Left hindlimb (tissue), 1 donor: ENCODE data around the gene GGCX.
"Not testable (repeated sequence)": the region's sequence is repeated elsewhere in the genome, so short reads cannot be mapped to it uniquely, and the experiment has no call there.

Experiments
- DNase-seq: peaks from one replicate; pipeline ENCODE4 v3.0.0-alpha.2; 2018

The GGCX gene

DNA sequence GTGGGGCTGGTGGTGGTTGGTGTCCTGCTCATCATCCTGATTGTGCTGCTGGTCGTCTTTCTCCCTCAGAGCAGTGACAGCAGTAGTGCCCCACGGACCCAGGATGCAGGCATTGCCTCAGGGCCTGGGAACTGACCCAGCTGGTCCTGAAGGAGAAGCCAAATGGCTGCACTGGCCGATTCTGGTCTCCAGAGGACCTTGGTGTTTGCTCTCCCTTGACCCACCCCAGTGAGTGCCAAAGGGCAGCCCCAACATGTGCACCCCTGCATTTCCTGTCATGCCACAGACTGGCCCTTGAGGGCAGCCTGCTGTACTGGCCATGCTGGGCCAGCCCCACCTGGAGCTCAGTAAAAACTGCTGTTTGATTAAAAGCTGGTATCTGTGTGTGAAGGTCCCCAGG lies 31.7 kb upstream of the GGCX start:
- DNase-seq = no peak

DNA sequence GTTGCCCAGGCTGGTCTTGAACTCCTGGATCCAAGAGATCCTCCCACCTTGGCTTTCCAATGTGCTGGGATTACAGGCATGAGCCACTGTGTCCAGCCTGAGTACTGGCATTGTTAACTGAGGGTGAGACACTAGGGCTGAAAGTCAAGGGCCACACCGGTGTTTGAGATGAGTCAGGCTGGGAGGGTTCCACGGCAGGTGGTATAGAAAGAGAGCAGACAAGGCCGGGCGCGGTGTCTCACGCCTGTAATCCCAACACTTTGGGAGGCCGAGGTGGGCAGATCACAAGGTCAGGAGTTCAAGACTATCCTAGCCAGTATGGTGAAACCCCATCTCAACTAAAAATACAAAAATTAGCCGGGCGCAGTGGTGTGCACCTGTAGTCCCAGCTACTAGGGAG lies 31.0 kb upstream of the GGCX start:
- not testable (repeated sequence) for DNase-seq

GRCh38 chr2:85591563-85591962 lies 30.3 kb upstream of the GGCX start:
- DNase-seq = no peak

DNA sequence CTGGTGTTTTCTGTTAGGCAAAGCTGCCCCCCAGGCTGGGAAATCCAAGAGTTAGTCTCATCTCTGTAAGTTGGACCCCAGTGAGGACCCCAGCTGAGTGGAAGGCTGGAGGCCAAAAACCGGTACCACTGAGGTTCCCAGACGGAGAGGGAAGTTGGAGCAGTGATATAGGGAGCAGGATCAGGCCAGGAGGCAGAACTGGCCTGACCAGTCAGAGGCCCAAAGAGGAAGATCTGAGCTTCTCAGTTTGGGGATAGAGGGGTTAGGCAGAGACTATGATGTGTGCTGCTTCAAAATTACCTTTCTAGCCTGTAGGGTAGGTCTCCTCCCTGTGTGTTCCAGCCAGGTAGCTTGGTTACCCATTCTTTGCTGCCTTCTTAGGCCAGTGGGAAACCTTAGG lies 29.7 kb upstream of the GGCX start:
- DNase-seq = no peak

DNA sequence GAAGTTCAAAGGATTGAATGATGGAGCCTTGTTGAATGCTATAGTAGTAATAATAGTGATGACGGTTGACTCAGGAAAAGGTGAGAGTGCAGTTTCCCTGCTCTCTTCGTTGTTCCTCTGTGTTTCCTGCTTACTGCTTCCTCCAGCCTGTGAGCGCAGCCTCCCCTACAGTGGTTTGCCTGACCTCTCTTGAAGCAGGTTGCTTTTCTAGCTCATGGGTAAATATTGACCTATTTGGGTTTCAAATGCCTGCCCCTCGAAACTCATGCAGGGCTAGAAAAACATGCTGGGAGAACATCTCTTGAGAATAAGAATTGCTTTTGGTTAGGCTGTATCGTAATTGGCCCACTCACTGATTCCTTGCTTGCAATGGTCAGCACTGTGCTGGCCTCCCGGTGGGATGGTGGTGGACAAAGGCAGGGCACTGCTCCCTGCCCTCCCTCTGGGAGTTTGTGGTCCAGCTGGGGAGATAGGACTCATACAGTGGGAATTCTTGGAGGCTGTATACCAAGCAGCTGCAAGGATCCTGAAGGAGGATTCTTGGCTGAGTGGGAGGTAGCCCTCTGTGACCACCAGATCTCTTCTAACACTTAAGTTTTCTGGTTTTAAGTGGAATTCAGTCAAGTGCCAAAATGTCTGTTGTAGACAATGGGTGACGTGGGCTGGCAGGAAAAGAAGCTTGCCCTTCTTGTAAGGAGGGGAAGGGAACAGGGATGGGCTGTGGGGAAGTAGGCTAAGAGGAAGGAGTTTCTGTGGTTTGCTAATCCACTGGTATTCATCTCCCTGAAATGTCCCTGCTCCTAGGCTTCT lies 28.9 kb upstream of the GGCX start:
- no peak for DNase-seq

- no peak for DNase-seq
Observed at GRCh38 chr2:85589181-85589580, 27.9 kb upstream of the GGCX start.

DNA sequence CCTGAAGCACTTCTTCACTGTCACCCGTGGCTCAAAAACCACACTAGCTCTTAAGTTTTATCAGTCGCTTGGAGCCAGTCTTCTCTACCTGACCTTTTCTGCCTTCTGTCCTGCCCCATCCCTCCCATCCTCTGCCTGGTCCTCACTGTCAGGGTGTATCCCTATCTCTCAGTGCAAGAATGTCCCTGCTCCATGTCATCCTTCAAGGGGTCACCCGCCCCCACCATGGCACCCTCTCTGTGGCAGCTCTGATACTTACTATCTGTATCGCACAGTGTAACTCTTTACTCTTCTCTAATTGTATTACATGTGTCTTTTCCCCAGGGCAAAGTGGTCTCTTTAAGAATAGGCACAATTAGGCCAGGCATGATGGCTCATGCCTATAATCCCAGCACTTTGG lies 27.4 kb upstream of the GGCX start:
- DNase-seq = no peak

- no peak for DNase-seq
Observed at GRCh38 chr2:85588236-85588635, 26.9 kb upstream of the GGCX start.

DNA sequence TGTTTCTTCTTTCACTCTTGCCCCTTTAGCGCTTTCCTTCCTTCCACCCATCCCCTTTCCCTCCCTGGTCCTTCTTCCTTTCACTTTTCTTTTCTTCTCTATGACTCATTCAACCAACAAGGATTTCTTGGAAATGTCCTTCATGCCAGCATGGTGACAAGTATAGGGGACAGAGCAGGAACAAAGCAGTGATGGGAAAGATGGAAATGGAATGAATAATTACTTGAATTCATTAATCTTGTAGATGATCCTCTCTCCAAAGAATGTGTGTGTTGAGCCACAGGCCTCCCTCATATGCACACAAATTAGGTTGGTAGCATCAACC lies 24.4 kb upstream of the GGCX start:
- DNase-seq = no peak

- DNase-seq = no peak
Observed at GRCh38 chr2:85584857-85585780, 23.8 kb upstream of the GGCX start.

DNA sequence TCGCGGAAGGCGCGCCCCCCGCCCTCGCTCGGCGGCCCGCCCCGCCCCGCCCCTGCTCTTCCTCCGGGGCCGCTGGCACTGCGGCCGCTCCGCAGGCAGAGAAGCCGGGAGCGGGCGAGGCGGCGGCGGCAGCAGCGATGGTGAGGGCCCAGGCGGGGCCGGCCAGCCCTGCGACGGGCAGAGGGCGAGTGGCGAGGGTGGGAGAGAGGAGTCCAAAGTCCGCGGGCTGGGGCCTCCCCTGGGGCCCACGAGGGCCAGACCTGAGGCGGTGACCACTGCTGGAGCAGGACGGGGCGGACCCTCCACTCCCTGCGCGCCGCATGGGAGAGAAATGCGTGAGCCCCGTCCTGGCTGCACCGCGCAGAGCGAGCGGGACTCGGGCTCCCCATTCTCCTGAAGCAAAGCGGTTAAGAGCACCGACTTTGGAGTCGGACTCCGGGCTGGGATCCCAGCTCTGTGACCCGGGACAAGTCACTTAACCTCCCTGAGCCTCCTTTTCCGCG lies 23.1 kb upstream of the GGCX start, which contains the start of gene VAMP5:
VAMP5 (plus strand) TSS at position 78 of the 503 bp plus-strand sequence; CDS start at position 138, 60 bp downstream.
- DNase-seq = no peak

DNA sequence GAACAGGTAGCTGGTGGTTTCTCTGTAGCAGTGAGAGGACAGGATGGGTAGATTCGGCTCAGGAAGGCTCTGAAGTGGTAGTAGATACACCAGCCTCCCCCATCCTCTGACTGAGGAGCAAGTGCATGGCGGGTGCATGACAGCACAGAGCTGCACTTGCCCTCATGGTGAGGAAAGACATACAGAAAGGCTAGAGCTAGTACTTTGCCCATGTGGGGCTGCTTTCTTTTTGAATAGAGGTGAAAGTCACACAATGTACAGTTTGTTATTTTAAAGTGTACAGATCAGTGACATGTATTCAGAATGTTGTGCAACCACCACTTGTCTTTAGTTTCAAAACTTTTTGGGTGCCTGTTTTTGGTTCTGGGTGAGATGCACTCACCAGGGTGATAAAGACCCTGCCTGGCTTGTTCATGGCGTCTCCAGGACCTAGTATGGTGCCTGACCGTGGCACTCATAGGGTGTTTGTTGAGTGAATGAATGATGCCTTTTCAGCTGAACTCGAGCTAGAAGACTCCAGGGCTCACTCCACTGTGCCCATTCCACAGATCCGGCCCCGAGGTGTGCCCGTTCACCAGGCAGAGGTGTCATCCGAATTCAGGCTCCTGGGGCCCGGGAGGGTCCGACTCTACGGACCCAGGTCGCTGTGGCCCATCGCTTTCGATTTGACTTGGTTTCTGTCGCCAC lies 22.5 kb upstream of the GGCX start:
- DNase-seq = no peak

DNA sequence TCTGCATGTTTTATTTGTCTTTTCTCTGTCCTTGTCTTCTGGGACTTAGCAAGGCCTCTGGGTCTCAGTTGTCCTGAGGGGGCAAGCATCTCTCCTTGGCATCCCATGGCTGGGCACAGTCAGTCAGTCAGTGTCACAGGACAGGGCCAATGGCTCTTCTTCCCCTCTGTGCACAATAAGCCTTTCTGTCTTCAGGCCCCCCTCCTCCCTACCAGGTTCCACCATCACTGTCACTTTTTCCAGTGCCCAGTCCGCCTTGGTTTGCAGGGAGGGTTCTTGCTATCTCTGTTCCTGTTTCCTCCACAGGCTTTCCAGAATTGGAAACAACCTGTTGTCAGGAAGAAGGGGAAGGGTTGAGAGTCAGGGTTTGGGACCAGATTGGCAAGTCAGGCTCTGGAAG lies 21.2 kb upstream of the GGCX start:
- no peak for DNase-seq

DNA sequence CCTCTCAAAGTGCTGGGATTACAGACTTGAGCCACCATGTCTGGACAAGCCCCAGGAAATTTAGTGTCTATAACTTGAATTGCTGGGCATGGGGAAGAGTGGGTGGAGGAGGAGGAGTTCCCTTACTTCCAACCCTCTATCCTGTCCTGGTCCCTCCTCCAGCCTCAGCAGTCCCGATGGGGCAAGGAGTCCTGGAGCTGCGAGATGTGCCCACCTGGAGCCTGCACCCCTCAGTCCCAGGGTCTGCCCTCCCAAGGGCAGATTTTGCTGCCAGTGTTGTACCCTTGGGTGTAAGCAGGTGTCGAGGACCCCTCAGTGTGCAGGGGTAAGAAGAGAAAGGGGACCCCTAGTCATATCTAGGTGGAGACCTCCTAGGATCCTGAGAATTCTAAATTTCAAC lies 18.9 kb upstream of the GGCX start:
- DNase-seq = no peak

DNA sequence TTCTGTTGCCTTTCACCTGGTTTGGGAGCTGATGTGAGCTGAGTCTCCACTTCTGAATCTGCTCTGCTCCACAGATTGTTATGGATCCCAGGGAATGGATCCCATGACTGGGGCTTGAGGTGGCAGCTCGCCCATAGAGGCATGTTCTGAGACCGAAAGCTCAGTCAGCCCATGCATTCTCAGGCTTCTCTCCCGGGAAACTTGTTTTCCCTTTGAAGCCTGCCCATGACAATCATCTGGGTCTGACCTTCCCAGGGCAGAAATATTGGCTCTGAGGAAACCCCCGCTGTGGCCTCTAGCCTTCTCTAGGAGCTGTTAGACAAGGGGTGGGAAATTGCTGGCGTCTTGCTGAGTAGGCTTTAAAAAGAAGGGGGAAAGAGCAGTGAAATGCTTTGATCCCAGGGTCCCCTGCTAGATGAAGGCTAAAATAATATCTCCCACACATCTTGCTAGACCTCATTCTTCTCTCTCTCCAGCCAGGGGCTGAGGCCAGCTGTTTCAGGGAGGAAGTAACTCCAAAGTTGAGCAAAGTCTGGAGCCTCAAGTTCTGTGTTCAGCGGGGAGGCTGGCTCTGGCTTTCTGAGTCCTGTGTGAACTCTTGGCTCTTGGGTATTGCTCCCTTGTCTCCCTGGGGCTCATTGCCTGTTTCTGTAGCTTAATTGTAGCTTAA lies 18.1 kb upstream of the GGCX start:
- DNase-seq = no peak

- DNase-seq = no peak
Observed at GRCh38 chr2:85578243-85579180, 17.2 kb upstream of the GGCX start.

DNA sequence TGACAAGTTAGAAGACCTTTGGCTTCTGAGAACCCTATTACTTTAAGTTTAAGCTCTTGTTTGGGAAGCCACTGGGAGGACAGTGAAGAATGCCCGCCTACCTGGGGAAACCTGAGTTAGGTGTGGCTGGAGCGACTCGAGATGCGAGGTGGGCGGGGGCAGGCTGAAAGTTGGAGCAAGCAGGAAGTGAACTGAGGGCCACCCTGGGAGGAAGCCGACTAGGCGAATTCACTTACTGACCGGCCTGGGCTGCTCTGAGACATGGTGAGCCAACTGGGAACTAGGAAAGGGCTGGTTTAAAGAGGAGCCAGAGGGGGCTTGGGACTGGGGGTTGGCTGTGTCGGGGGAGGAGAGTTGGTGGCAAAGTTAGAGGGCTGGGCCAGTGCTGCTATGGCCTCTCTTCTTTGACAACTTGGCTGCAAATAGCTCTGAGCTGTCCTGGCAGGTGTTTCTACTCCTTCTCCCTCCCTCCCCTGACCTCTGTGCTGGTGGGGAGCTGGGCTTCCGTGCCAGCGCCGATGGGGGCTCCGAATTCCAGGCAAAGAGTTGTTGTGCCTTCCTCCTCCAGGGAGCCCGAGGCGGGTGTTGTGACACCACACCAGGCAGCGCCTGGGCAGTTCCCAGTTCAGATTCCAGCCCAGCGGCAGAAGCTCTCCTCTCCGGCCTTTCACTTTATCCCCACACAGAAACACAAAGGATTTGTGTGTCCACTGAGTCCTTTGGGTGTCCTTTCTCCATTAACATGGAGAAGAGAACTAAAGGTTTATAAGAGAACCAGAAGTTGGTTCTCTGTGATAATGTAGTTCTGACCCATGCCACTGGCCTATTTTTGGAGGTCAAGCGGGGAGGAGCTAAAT lies 16.3 kb upstream of the GGCX start, which contains the start of gene VAMP8:
VAMP8 (plus strand) TSS at position 201 of the 857 bp plus-strand sequence; CDS start at position 262, 61 bp downstream.
- no peak for DNase-seq

- no peak for DNase-seq
Observed at GRCh38 chr2:85577063-85577385, 15.7 kb upstream of the GGCX start.

- no peak for DNase-seq
Observed at GRCh38 chr2:85575739-85576138, 14.4 kb upstream of the GGCX start.

GRCh38 chr2:85566265-85566664 lies 5.0 kb upstream of the GGCX start:
- no peak for DNase-seq
